Measurements from ENCODE around the gene NIN.
"Not testable (repeated sequence)": the region's sequence is repeated elsewhere in the genome, so short reads cannot be mapped to it uniquely, and the experiment has no call there.

The NIN gene

GRCh38 chr14:50719911-50720759 is 110.8 kb downstream of the NIN start:
- no peak for DNase-seq

DNA sequence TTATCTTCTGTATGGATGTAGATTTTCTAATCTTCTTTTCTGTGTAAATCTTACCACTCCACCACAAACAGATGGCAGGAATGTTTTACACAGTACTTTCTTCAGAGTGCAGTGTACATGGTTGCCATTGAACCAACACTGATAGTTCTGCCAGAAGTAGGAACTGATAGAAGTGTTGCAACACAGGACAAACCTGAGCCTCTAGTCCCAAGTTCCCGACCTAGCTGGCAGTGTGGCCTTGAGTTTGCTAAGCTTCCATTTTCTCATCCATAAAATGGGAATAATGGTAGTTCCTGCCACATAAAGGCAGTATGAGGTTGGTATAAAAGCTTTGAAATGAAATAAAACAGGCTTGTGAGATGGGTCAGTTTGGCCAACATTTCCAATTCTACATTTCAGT is 112.0 kb downstream of the NIN start:
- no peak for DNase-seq

GRCh38 chr14:50717811-50718210 is 113.2 kb downstream of the NIN start:
- no peak for DNase-seq

DNA sequence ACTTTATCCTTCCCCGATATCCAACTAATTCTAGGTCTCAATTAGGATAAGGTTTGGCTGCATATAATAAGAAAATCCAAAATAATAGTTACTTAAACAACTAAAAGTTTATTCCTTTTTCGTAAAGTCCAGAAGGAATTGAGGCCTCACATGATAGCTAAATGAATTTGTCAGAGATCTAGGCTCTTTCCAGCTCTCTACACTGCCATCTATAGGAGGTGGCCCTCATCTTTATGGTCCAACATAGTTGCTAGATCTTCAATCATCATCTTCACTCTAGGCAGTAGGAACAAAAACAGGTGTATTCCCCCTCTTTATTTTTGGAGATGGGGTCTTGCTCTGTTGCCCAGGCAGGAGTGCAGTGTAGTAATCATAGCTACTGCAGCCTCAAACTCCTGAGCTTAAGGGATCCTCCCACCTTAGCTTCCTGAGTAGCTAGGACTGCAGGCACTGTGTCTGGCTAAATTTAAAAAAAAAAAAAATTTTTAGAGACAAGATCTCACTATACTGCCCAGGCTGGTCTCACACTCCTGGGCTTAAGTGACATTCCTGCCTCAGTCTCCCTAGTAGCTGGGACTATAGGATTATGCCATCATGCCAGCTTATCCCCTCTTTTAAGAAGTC is 116.4 kb downstream of the NIN start:
- DNase-seq: peak in 6 of 56 donors; percentile 2 to 35 (median 10)

DNA sequence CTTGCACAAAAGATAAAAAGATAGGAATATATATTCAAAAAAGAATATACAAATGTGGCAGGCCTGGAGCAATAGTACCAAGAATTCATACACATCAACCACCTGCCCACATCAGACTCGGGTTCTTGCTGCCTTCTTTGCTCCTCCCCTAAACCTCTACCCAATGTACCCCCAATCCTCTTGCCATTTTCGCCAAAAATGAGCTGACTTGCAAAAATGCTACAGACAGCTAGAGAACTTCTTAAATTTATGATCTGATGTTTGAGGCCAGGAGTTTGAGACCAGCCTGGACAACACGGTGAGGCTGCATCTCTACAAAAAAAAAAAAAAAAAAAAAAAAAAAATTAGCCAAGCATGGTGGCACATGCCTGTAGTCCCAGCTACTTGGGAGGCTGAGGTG is 119.9 kb downstream of the NIN start:
- DNase-seq: no peak

DNA sequence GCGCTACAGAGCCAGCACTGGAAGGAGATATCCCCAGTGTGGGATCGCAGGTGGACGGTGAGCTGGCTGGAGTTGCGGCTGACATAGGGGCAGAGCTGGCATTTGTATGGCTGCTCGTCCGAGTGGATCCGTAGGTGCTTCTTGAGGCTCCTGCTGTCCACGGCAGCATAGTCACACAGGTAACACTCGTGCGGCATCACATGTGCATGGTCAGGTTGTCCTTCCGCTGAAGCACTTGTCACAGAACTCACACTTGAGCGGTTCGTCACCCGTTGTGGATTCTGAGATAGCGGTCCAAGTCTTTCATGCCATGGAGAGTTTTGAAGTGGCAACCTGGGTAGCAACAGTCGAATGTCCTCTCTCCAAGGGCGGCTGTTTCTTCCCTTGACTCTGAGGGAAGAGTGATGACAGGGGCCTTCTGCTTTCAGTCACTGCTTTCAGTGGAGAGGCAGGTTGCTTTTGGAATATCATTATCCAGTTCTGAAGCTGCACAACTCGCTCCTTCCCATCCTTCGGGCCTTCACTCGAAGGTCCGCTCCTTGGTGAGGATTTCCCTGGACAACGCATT is 125.9 kb downstream of the NIN start:
- DNase-seq: no peak

- DNase-seq: no peak
These were observed 126.4 kb downstream of the NIN start for GRCh38 chr14:50704454-50705010.

DNA sequence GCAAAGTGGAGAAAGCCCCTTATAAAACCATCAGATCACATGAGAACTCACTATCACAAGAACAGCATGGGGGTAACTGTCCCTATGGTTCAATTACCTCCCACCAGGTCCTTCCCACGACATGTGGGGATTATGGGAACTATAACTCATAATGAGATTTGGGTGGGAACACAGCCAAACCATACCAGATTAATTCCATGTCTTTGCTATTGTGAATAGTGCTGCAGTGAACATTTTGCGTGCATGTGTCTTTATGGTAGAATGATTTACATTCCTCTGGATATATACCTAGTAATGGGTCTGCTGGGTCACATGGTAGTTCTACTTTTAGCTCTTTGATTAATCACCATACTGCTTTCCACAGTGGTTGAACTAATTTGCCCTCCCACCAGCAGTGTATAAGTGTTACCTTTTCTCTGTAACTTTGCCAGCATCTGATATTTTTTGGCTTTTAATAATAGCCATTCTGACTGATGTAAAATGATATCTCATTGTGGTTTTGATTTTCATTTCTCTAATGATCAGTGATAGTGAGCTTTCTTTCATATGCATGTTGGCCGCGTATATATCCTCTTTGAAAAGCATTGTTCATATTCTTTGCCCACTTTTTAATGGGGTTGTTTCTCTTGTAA is 133.2 kb downstream of the NIN start:
- DNase-seq: no peak

DNA sequence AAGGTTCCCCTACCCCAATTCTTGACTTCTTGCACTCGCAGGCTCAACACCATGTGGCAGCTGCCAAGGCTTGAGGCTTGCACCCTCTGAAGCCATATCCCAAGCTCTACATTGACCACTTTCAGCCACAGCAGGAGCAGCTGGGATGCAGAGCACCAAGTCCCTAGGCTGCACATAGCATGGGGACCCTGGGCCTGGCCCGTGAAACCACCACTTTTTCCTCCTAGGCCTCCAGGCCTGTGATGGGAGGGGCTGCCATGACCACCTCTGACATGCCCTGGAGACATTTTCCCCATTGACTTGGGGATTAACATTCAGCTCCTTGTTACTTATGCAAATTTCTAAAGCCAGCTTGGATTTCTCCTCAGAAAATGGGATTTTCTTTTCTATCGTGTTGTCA is 136.7 kb downstream of the NIN start:
- not testable (repeated sequence) for DNase-seq

GRCh38 chr14:50688875-50689274 is 142.1 kb downstream of the NIN start:
- DNase-seq: no peak

DNA sequence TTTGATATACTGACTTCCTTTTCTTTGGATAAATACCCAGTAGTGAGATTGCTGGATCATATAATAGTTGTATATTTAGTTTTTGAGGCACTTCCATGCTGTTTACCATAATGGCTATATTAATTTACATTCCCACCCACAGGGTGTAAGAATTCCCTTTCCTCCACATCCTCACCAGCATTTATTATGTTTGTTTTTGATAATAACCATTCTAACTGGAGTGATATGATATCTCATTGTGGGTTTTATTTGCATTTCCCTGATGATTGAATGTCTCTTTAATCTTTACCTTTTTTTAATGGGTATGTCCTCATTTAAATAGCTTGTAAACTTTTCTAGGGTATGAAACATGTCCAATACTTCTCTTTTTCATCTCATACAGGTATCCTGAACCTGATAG is 151.3 kb downstream of the NIN start:
- DNase-seq: no peak

GRCh38 chr14:50678163-50678562 is 152.8 kb downstream of the NIN start:
- DNase-seq: no peak

GRCh38 chr14:50677527-50678063 is 153.4 kb downstream of the NIN start:
- DNase-seq: no peak

DNA sequence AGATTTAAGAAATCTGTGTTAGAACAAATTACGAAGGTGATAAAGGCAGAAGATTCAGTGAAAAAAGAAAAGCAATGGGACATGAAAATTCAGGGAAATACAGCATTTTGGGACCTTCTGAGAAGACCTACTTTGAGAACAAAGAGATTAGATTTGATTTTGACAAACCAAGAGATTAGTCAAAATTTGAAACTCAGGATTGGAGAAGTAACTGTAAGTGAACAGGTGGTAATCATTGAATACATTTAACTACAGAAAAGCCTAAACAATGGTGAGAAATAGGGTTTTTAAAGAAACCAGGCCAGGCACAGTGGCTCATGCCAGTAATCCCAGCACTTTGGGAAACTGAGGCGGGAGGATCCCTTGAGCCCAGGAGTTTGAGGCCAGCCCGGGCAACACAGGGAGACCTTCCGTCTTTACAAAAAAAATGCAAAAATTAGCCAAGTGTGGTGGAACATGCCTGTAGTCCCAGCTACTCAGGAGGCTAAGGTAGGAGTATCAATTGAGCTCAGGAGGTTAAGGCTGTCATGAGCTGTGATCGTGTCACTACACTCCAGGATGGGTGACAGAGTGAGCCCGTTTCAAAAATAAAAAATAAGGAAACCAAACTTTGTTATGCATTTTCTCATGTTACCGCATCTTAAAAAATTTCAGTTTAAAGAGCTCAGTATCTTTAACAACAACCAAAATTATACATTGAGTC is 154.0 kb downstream of the NIN start:
- no peak for DNase-seq

GRCh38 chr14:50675597-50675996 is 155.4 kb downstream of the NIN start:
- DNase-seq: no peak

DNA sequence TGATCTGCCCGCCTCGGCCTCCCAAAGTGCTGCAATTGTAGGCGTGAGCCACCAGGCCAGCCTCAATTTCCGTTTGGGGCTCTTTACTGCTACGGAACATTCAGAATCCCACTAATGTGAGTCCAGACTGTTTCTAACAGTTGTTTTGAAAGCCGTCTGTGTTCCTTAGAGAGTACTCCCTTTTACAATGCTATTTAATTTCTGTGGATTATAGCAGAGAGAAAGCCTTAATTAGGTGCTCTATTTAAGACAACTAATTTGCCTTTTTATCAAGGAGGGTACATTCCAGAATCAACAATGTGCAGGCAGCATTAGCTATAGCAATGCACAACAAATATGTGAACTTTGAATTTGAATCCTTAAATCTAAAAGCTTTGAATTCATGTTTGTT is 160.1 kb downstream of the NIN start:
- no peak for DNase-seq

GRCh38 chr14:50670196-50670865 is 160.6 kb downstream of the NIN start:
- DNase-seq: no peak

Measured in nucleus accumbens (tissue), 56 donors.